Calu3 (cell line): ENCODE results near the gene EVA1B. TPM values are rescaled to one million over a fixed set of nuclear protein-coding genes. Genes with fewer than 3 reads are reported as not detected.
A peak's percentile ranks its signal among the peaks of the same experiment; 100 is the strongest.

Source experiments
- BruUV-seq: library from RNA; stranded (reverse); fragments of 400-500 nt; replicated peaks from 2 replicates; lab custom pipeline; 2021; lab: Mats Ljungman, UMichigan
- CTCF ChIA-PET: fragments of 300-600 bp; sonication (Branson Sonifier 250); formaldehyde crosslinking; loops from one replicate; lab custom pipeline; 2022; ENCODE audit warnings: antibody characterized with exemption; lab: Charles Lee
- DNase-seq: peaks from one replicate; pipeline ENCODE4 v3.0.0; 2022
- H3K27ac Mint-ChIP-seq: one replicate; pipeline ENCODE4 v1.8.0; 2022; ENCODE audit warnings: mixed read lengths; ENCODE audit not compliant: unreplicated experiment
- H3K27me3 Mint-ChIP-seq: one replicate; pipeline ENCODE4 v1.8.0; 2022; ENCODE audit warnings: mixed read lengths; ENCODE audit not compliant: unreplicated experiment
- H3K36me3 Mint-ChIP-seq: one replicate; pipeline ENCODE4 v1.8.0; 2022; ENCODE audit warnings: mild to moderate bottlenecking, moderate library complexity, mixed read lengths; ENCODE audit not compliant: insufficient read depth, unreplicated experiment
- H3K4me1 Mint-ChIP-seq: one replicate; pipeline ENCODE4 v1.8.0; 2022; ENCODE audit warnings: mild to moderate bottlenecking, low read depth, mixed read lengths; ENCODE audit not compliant: unreplicated experiment
- H3K4me3 Mint-ChIP-seq: one replicate; pipeline ENCODE4 v1.8.0; 2022; ENCODE audit warnings: mild to moderate bottlenecking, low read depth, moderate library complexity, mixed read lengths; ENCODE audit not compliant: unreplicated experiment
- H3K9me3 Mint-ChIP-seq: one replicate; pipeline ENCODE4 v1.8.0; 2022; ENCODE audit warnings: low read depth, mixed read lengths; ENCODE audit not compliant: unreplicated experiment
- CTCF ChIP-seq: fragments of 200-600 bp; IDR thresholded peaks from one replicate; pipeline ENCODE4 v1.8.0; 2022; ENCODE audit warnings: antibody characterized with exemption; ENCODE audit not compliant: unreplicated experiment
- intact Hi-C: fragments of 100-400 bp; cut with micrococcal nuclease; formaldehyde crosslinking; loops from one replicate; pipeline ENCODE4 v1.10.0; 2022; ENCODE audit not compliant: unreplicated experiment
- total RNA-seq: library from RNA; stranded (reverse); gene quantifications from 2 replicates; pipeline ENCODE4 v1.2.3, GENCODE V29; 2022

EVA1B gene
- total RNA-seq, 1 experiment from 2014 or later = 11.2 TPM

GRCh38 chr1:36327421-36328087 is 4.1 kb upstream of the EVA1B start:
- Mint-ChIP-seq H3K36me3 (peaks cover 29% of the 10 kb centered on the region), H3K4me3 (no peak overlapping the region), H3K4me1 (peaks cover 14% of the 10 kb centered on the region), H3K9me3 (no peaks in the 10 kb centered on the region), H3K27ac (no peak overlapping the region), H3K27me3 (peaks cover 18% of the 10 kb centered on the region)
- TF ChIP-seq CTCF = no peak
- no TSS peak for BruUV-seq
- intact Hi-C loops = no loop called here
- CTCF ChIA-PET = no interaction called here
- DNase-seq = no peak

- Mint-ChIP-seq H3K4me3 (no peak overlapping the region), H3K27me3 (peaks cover 8% of the 10 kb centered on the region), H3K9me3 (no peaks in the 10 kb centered on the region), H3K27ac (peak overlapping the region; percentile 20), H3K36me3 (peaks cover 34% of the 10 kb centered on the region), H3K4me1 (peaks cover 14% of the 10 kb centered on the region)
- no peak for TF ChIP-seq CTCF
- no TSS peak for BruUV-seq
- DNase-seq = peak; percentile 35
- CTCF ChIA-PET = no interaction called here
- intact Hi-C loops = no loop called here
Observed at GRCh38 chr1:36326499-36326898, 3.1 kb upstream of the EVA1B start.

GRCh38 chr1:36324353-36324703 is 883 bp upstream of the EVA1B start:
- peaks cover 51% of the 10 kb centered on the region for H3K36me3 Mint-ChIP-seq
- CTCF ChIA-PET = interaction anchor here (0.8 to 1.6 kb wide), 4 partner anchors 18 to 62 kb away, joined by 3 to 12 read pairs (median 7); no protein-coding TSS in a partner anchor
- DNase-seq = no peak
- intact Hi-C loops = no loop called here
- peaks cover 14% of the 10 kb centered on the region for H3K4me1 Mint-ChIP-seq
- no peaks in the 10 kb centered on the region for H3K9me3 Mint-ChIP-seq
- H3K27me3 Mint-ChIP-seq = no peaks in the 10 kb centered on the region
- H3K4me3 Mint-ChIP-seq = peak overlapping the region; percentile 76
- no peak for TF ChIP-seq CTCF
- BruUV-seq = no TSS peak
- H3K27ac Mint-ChIP-seq = peak overlapping the region; percentile 68

GRCh38 chr1:36322786-36323635 is 434 bp downstream of the EVA1B start:
- no peak for TF ChIP-seq CTCF
- no peaks in the 10 kb centered on the region for H3K27me3 Mint-ChIP-seq
- DNase-seq = peak; percentile 29
- no peaks in the 10 kb centered on the region for H3K9me3 Mint-ChIP-seq
- no TSS peak for BruUV-seq
- CTCF ChIA-PET = interaction anchor here (1.6 kb wide), 3 partner anchors 20 to 46 kb away, joined by 6 to 12 read pairs (median 8); no protein-coding TSS in a partner anchor
- intact Hi-C loops = no loop called here
- H3K36me3 Mint-ChIP-seq = peaks cover 51% of the 10 kb centered on the region
- peak overlapping the region; percentile 76 for H3K4me3 Mint-ChIP-seq
- H3K4me1 Mint-ChIP-seq = peaks cover 14% of the 10 kb centered on the region
- no peak overlapping the region for H3K27ac Mint-ChIP-seq
